Loucy (cell line): ENCODE measurements around the gene ASCC1.
"Not testable (repeated sequence)": the region's sequence is repeated elsewhere in the genome, so short reads cannot be mapped to it uniquely, and the experiment has no call there.

Experiments used
- H2AFZ ChIP-seq: fragments of 200-600 bp; sonication (generic); 2 replicates; pipeline ENCODE4 v1.6.0; 2016; ENCODE audit warnings: antibody characterized with exemption, mild to moderate bottlenecking, low read length, moderate library complexity
- H3F3A ChIP-seq: fragments of 200-600 bp; 2 replicates; pipeline ENCODE4 v1.6.0; 2016; ENCODE audit warnings: antibody characterized with exemption, low read depth, mild to moderate bottlenecking
- H3K27me3 ChIP-seq: fragments of 200-600 bp; sonication (generic); 2 replicates; pipeline ENCODE4 v1.6.1; 2014; ENCODE audit warnings: low read length, mild to moderate bottlenecking; ENCODE audit not compliant: insufficient read depth, poor library complexity, severe bottlenecking
- H3K36me3 ChIP-seq: fragments of 200-600 bp; sonication (generic); 2 replicates; pipeline ENCODE4 v1.6.1; 2016; ENCODE audit warnings: low read length; ENCODE audit not compliant: insufficient read depth
- H3K4me1 ChIP-seq: fragments of 200-600 bp; sonication (generic); 2 replicates; pipeline ENCODE4 v1.5.1; 2014; ENCODE audit warnings: low read length, mild to moderate bottlenecking; ENCODE audit not compliant: insufficient read depth, poor library complexity, severe bottlenecking
- H3K4me2 ChIP-seq: fragments of 200-600 bp; sonication (generic); 2 replicates; pipeline ENCODE4 v1.6.0; 2014; ENCODE audit warnings: antibody characterized with exemption, low read length, low read depth, mild to moderate bottlenecking; ENCODE audit not compliant: poor library complexity, severe bottlenecking
- H3K4me3 ChIP-seq: fragments of 200-600 bp; sonication (generic); 2 replicates; pipeline ENCODE4 v1.5.1; 2014; ENCODE audit warnings: low read length, mild to moderate bottlenecking, mixed read lengths; ENCODE audit not compliant: poor library complexity, severe bottlenecking
- H3K79me2 ChIP-seq: fragments of 200-600 bp; sonication (generic); 2 replicates; pipeline ENCODE4 v1.6.1; 2014; ENCODE audit warnings: low read length; ENCODE audit not compliant: insufficient read depth
- H3K9ac ChIP-seq: fragments of 200-600 bp; sonication (generic); 2 replicates; pipeline ENCODE4 v1.6.0; 2014; ENCODE audit warnings: mild to moderate bottlenecking, low read depth, low read length, moderate library complexity; ENCODE audit not compliant: poor library complexity, severe bottlenecking
- H3K9me2 ChIP-seq: fragments of 200-600 bp; sonication (generic); replicated peaks from 2 replicates; pipeline ENCODE4 v1.6.1; 2016; ENCODE audit warnings: low read depth, low read length, mixed read lengths
- H3K9me3 ChIP-seq: fragments of 200-600 bp; sonication (generic); 2 replicates; pipeline ENCODE4 v1.6.1; 2014; ENCODE audit warnings: mild to moderate bottlenecking, antibody characterized with exemption, low read length, low read depth; ENCODE audit not compliant: insufficient read depth
- H4K20me1 ChIP-seq: fragments of 200-600 bp; sonication (generic); 2 replicates; pipeline ENCODE4 v1.6.0; 2014; ENCODE audit warnings: antibody characterized with exemption, low read length, mild to moderate bottlenecking; ENCODE audit not compliant: insufficient read depth, poor library complexity, severe bottlenecking
- EZH2phosphoT487 ChIP-seq: fragments of 200-600 bp; IDR thresholded peaks from 2 replicates; pipeline ENCODE4 v1.6.1; 2018; ENCODE audit warnings: antibody characterized with exemption, mild to moderate bottlenecking, moderate library complexity, borderline replicate concordance
- TF ChIP-seq, protein P1 (sequence below): fragments of 200-600 bp; sonication (generic); conservative IDR thresholded peaks from 2 replicates; pipeline ENCODE4 v1.5.1; 2014; ENCODE audit warnings: mild to moderate bottlenecking, antibody characterized with exemption, low read length

The ASCC1 gene

GRCh38 chr10:72208526-72208925 lies 7.5 kb downstream of the ASCC1 start:
- not testable (repeated sequence) for H3F3A ChIP-seq, H3K9me3 ChIP-seq, H2AFZ ChIP-seq, H3K27me3 ChIP-seq, H3K9me2 ChIP-seq, H4K20me1 ChIP-seq
- Histone ChIP-seq H3K4me3 (peak overlapping the region; percentile 26), H3K4me1 (peaks cover 34% of the 10 kb centered on the region), H3K79me2 (peaks cover 30% of the 10 kb centered on the region), H3K36me3 (peaks cover 28% of the 10 kb centered on the region; the same call in 1 of the 2 replicates), H3K9ac (peak overlapping the region; percentile 72), H3K4me2 (peak overlapping the region; percentile 61)

GRCh38 chr10:72206511-72207229 lies 9.4 kb downstream of the ASCC1 start:
- Histone ChIP-seq H3K27me3 (no peaks in the 10 kb centered on the region), H3K9me2 (no peaks in the 10 kb centered on the region), H3F3A (no peaks in the 10 kb centered on the region), H3K9ac (no peak overlapping the region), H3K4me1 (peaks cover 23% of the 10 kb centered on the region), H3K9me3 (no peaks in the 10 kb centered on the region), H3K4me2 (no peak overlapping the region), H3K36me3 (peaks cover 42% of the 10 kb centered on the region; the same call in 1 of the 2 replicates), H4K20me1 (no peaks in the 10 kb centered on the region), H3K79me2 (peaks cover 19% of the 10 kb centered on the region), H2AFZ (no peak overlapping the region), H3K4me3 (no peak overlapping the region)
- no peak for TF ChIP-seq EZH2phosphoT487
- TF ChIP-seq, protein P1, sequence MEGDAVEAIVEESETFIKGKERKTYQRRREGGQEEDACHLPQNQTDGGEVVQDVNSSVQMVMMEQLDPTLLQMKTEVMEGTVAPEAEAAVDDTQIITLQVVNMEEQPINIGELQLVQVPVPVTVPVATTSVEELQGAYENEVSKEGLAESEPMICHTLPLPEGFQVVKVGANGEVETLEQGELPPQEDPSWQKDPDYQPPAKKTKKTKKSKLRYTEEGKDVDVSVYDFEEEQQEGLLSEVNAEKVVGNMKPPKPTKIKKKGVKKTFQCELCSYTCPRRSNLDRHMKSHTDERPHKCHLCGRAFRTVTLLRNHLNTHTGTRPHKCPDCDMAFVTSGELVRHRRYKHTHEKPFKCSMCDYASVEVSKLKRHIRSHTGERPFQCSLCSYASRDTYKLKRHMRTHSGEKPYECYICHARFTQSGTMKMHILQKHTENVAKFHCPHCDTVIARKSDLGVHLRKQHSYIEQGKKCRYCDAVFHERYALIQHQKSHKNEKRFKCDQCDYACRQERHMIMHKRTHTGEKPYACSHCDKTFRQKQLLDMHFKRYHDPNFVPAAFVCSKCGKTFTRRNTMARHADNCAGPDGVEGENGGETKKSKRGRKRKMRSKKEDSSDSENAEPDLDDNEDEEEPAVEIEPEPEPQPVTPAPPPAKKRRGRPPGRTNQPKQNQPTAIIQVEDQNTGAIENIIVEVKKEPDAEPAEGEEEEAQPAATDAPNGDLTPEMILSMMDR = no peak

DNA sequence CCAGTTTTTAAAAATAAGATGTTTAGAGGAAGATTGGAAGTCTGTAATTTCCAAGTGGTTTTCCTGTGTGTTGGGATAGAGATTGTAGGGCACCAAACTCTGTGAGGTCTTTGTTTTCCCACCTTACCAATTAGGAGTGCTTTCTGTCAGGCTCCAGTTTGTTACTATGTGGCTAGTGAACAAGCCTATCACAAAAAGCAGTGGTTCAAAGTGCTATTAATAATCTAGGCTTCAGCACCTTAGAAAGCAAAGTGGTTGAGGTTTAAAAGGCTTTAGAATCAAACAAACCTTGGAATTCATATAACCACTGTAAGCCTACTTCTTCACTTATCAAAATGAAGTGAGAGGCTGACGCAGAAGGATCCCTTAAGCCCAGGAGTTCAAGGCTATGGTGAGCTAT lies 11.4 kb downstream of the ASCC1 start:
- H3K9me3 ChIP-seq = no peaks in the 10 kb centered on the region
- peaks cover 14% of the 10 kb centered on the region for H3K4me1 ChIP-seq
- peaks cover 47% of the 10 kb centered on the region; the same call in 1 of the 2 replicates for H3K36me3 ChIP-seq
- H3K4me2 ChIP-seq = no peak overlapping the region
- H3K27me3 ChIP-seq = no peaks in the 10 kb centered on the region
- H3K9me2 ChIP-seq = no peaks in the 10 kb centered on the region
- peaks cover 5% of the 10 kb centered on the region for H3K79me2 ChIP-seq
- no peaks in the 10 kb centered on the region for H4K20me1 ChIP-seq
- TF ChIP-seq EZH2phosphoT487 = no peak
- TF ChIP-seq, protein P1 = no peak
- H2AFZ ChIP-seq = no peak overlapping the region
- H3K9ac ChIP-seq = no peak overlapping the region
- no peak overlapping the region for H3K4me3 ChIP-seq
- no peaks in the 10 kb centered on the region for H3F3A ChIP-seq

GRCh38 chr10:72204296-72204695 lies 11.8 kb downstream of the ASCC1 start:
- Histone ChIP-seq H3K9me2 (no peaks in the 10 kb centered on the region), H3K9me3 (no peaks in the 10 kb centered on the region), H3K9ac (no peak overlapping the region), H3K27me3 (no peaks in the 10 kb centered on the region), H3K4me1 (peaks cover 14% of the 10 kb centered on the region), H4K20me1 (no peaks in the 10 kb centered on the region), H3K79me2 (peaks cover 5% of the 10 kb centered on the region), H3K4me2 (no peak overlapping the region), H2AFZ (no peak overlapping the region), H3F3A (no peaks in the 10 kb centered on the region), H3K36me3 (peaks cover 49% of the 10 kb centered on the region; the same call in 1 of the 2 replicates), H3K4me3 (no peak overlapping the region)
- TF ChIP-seq EZH2phosphoT487 = no peak
- TF ChIP-seq, protein P1 = no peak
